ENCODE measurements around the gene SRRM4.

DNA sequence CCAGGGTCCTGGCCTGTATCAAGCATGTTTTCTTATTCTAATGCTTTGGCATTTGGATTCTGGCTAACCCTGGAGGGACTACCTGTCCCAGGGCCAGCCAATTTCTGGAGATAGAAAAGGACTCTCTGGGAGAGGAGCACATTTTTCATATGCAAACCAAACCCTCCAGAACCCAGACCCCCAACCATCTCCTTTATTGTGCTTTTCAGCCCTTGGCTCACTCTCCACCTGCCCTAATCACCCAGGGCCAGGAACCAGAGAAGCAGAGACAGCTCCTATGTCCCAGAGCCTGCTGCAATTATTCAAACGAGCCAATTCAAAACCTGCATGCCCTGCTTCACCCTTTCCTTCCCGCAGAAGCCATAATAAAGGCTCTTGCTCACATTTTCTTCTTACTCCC is 221.2 kb downstream of the SRRM4 start:
- TF ChIP-seq POLR2AphosphoS5 (IDR thresholded peaks at IDR 0.05; ENCODE audit: low read depth, low read length): no peak
- TF ChIP-seq FOXP2 (optimal IDR thresholded peaks at IDR 0.05; ENCODE audit: borderline replicate concordance, extremely low read depth, extremely low read length, insufficient read depth): no peak
- no peak for TF ChIP-seq TAF1 (IDR thresholded peaks at IDR 0.05; ENCODE audit: borderline replicate concordance, insufficient read depth, low read length)
